ENCODE results near the gene FAT2.

- no peak for TF ChIP-seq EZH2 (IDR thresholded peaks at IDR 0.05; ENCODE audit: insufficient read depth, low read length)
- TF ChIP-seq, protein P1, sequence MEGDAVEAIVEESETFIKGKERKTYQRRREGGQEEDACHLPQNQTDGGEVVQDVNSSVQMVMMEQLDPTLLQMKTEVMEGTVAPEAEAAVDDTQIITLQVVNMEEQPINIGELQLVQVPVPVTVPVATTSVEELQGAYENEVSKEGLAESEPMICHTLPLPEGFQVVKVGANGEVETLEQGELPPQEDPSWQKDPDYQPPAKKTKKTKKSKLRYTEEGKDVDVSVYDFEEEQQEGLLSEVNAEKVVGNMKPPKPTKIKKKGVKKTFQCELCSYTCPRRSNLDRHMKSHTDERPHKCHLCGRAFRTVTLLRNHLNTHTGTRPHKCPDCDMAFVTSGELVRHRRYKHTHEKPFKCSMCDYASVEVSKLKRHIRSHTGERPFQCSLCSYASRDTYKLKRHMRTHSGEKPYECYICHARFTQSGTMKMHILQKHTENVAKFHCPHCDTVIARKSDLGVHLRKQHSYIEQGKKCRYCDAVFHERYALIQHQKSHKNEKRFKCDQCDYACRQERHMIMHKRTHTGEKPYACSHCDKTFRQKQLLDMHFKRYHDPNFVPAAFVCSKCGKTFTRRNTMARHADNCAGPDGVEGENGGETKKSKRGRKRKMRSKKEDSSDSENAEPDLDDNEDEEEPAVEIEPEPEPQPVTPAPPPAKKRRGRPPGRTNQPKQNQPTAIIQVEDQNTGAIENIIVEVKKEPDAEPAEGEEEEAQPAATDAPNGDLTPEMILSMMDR (IDR thresholded peaks at IDR 0.05; ENCODE audit: insufficient read depth, low read depth, low read length) = no peak
These were observed 10.3 kb downstream of the FAT2 start for GRCh38 chr5:151580858-151581257.
